ENCODE measurements around the gene TMEM106C. TPM values are rescaled to one million over a fixed set of nuclear protein-coding genes. Genes with fewer than 3 reads are reported as not detected.

Gene TMEM106C
- total and polyA plus RNA-seq, 4 donors: 16.2 to 57.8 (median 25.2) TPM

- Histone ChIP-seq H3K4me3 (ENCODE audit: low read depth in 1 of 3, low read length in 3 of 3) (peak within 1 kb of the TSS in 1 of 3 donors; percentile 20), H3K9ac (ENCODE audit: low read depth in 1 of 2, low read length in 2 of 2) (no peak within 1 kb of the TSS), H3K27ac (ENCODE audit: low read depth in 1 of 2, low read length in 2 of 2) (no peak within 1 kb of the TSS), H3K9me3 (ENCODE audit: control insufficient read depth in 4 of 4, low read length in 3 of 4) (no peaks in the 10 kb centered on the region), H3K36me3 (ENCODE audit: control insufficient read depth in 4 of 4, insufficient read depth in 3 of 4, low read depth in 1 of 4, low read length in 3 of 4) (no peaks in the 10 kb centered on the region), H3K27me3 (ENCODE audit: control insufficient read depth in 4 of 4, insufficient read depth in 4 of 4, low read length in 3 of 4) (peaks cover 9 to 16% (median 10%) of the 10 kb centered on the region in 4 donors), H3K4me1 (ENCODE audit: control insufficient read depth in 4 of 4, insufficient read depth in 4 of 4, low read length in 3 of 4) (peaks cover 11 to 42% (median 28%) of the 10 kb centered on the region in 4 donors)
- WGBS: 4% methylated on average over 83 of the region's 83 CpGs
- no peak for TF ChIP-seq TAF1 (conservative IDR thresholded peaks at IDR 0.05)
- peak; percentile 76 for DNase-seq (ENCODE audit: low spot score)
Measured at GRCh38 chr12:48004053-48004941, 40.9 kb downstream of the TMEM106C start, which contains the start of gene COL2A1. TSS of gene COL2A1 (minus strand) at chr12:48004476. CDS start at chr12:48004321, 155 bp downstream.

- H3K27me3 ChIP-seq (ENCODE audit: control insufficient read depth in 4 of 4, insufficient read depth in 4 of 4, low read length in 3 of 4): peaks cover 9 to 16% (median 10%) of the 10 kb centered on the region in 4 donors
- TF ChIP-seq FOXA1 (IDR thresholded peaks at IDR 0.05): no peak
- TF ChIP-seq HNF4A (conservative IDR thresholded peaks at IDR 0.05): no peak
- no peak for TF ChIP-seq RAD21 (IDR thresholded peaks at IDR 0.05)
- TF ChIP-seq, protein P1, sequence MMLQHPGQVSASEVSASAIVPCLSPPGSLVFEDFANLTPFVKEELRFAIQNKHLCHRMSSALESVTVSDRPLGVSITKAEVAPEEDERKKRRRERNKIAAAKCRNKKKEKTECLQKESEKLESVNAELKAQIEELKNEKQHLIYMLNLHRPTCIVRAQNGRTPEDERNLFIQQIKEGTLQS (IDR thresholded peaks at IDR 0.05): no peak
- no peak for TF ChIP-seq EGR1 (IDR thresholded peaks at IDR 0.05; ENCODE audit: low read depth in 2 of 2)
- no peak for TF ChIP-seq HNF4G (IDR thresholded peaks at IDR 0.05)
- no peak for TF ChIP-seq JUND (IDR thresholded peaks at IDR 0.05)
- no peak for TF ChIP-seq RXRA (IDR thresholded peaks at IDR 0.05)
- TF ChIP-seq MAX (IDR thresholded peaks at IDR 0.05): no peak
- no peak for TF ChIP-seq SP1 (IDR thresholded peaks at IDR 0.05)
- TF ChIP-seq TAF1 (conservative IDR thresholded peaks at IDR 0.05): no peak
- TF ChIP-seq, protein P2, sequence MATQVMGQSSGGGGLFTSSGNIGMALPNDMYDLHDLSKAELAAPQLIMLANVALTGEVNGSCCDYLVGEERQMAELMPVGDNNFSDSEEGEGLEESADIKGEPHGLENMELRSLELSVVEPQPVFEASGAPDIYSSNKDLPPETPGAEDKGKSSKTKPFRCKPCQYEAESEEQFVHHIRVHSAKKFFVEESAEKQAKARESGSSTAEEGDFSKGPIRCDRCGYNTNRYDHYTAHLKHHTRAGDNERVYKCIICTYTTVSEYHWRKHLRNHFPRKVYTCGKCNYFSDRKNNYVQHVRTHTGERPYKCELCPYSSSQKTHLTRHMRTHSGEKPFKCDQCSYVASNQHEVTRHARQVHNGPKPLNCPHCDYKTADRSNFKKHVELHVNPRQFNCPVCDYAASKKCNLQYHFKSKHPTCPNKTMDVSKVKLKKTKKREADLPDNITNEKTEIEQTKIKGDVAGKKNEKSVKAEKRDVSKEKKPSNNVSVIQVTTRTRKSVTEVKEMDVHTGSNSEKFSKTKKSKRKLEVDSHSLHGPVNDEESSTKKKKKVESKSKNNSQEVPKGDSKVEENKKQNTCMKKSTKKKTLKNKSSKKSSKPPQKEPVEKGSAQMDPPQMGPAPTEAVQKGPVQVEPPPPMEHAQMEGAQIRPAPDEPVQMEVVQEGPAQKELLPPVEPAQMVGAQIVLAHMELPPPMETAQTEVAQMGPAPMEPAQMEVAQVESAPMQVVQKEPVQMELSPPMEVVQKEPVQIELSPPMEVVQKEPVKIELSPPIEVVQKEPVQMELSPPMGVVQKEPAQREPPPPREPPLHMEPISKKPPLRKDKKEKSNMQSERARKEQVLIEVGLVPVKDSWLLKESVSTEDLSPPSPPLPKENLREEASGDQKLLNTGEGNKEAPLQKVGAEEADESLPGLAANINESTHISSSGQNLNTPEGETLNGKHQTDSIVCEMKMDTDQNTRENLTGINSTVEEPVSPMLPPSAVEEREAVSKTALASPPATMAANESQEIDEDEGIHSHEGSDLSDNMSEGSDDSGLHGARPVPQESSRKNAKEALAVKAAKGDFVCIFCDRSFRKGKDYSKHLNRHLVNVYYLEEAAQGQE (IDR thresholded peaks at IDR 0.05): no peak
- TF ChIP-seq, protein P3, sequence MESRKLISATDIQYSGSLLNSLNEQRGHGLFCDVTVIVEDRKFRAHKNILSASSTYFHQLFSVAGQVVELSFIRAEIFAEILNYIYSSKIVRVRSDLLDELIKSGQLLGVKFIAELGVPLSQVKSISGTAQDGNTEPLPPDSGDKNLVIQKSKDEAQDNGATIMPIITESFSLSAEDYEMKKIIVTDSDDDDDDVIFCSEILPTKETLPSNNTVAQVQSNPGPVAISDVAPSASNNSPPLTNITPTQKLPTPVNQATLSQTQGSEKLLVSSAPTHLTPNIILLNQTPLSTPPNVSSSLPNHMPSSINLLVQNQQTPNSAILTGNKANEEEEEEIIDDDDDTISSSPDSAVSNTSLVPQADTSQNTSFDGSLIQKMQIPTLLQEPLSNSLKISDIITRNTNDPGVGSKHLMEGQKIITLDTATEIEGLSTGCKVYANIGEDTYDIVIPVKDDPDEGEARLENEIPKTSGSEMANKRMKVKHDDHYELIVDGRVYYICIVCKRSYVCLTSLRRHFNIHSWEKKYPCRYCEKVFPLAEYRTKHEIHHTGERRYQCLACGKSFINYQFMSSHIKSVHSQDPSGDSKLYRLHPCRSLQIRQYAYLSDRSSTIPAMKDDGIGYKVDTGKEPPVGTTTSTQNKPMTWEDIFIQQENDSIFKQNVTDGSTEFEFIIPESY (IDR thresholded peaks at IDR 0.05): no peak
- no peak for TF ChIP-seq GABPA (IDR thresholded peaks at IDR 0.05 in 1 of 2, conservative IDR thresholded peaks at IDR 0.05 in 1 of 2)
- TF ChIP-seq FOXA2 (IDR thresholded peaks at IDR 0.05): no peak
- peak; percentile 52 for DNase-seq (ENCODE audit: low spot score)
- H3K36me3 ChIP-seq (ENCODE audit: control insufficient read depth in 4 of 4, insufficient read depth in 3 of 4, low read depth in 1 of 4, low read length in 3 of 4): no peaks in the 10 kb centered on the region
- 55% methylated on average over 30 of the region's 30 CpGs for WGBS
- no peak overlapping the region for H3K4me3 ChIP-seq (ENCODE audit: low read depth in 1 of 3, low read length in 3 of 3)
- H3K27ac ChIP-seq (ENCODE audit: low read depth in 1 of 2, low read length in 2 of 2): no peak overlapping the region
- H3K4me1 ChIP-seq (ENCODE audit: control insufficient read depth in 4 of 4, insufficient read depth in 4 of 4, low read length in 3 of 4): peaks cover 11 to 42% (median 28%) of the 10 kb centered on the region in 4 donors
- H3K9me3 ChIP-seq (ENCODE audit: control insufficient read depth in 4 of 4, low read length in 3 of 4): no peaks in the 10 kb centered on the region
- no peak overlapping the region for H3K9ac ChIP-seq (ENCODE audit: low read depth in 1 of 2, low read length in 2 of 2)
Measured at GRCh38 chr12:48005001-48005749, 41.8 kb downstream of the TMEM106C start.

Measured in liver (tissue), 9 donors.